ENCODE results near the gene SEMA5A. TPM values are rescaled to one million over a fixed set of nuclear protein-coding genes. Genes with fewer than 3 reads are reported as not detected.

SEMA5A gene
- total RNA-seq, 1 donor from 2014 or later: 11.9 TPM

- Mint-ChIP-seq H3K4me1 (peaks cover under 1% of the 10 kb centered on the region), H3K9me3 (peaks cover 5% of the 10 kb centered on the region), H3K27ac (no peak overlapping the region), H3K4me3 (no peak overlapping the region), H3K27me3 (ENCODE audit: insufficient read depth, low read depth) (peaks cover 3% of the 10 kb centered on the region), H3K36me3 (peaks cover 15% of the 10 kb centered on the region)
- no peak for DNase-seq (ENCODE audit: low spot score)
- Histone ChIP-seq H3K4me3 (no peak overlapping the region), H3K9ac (no peak overlapping the region), H4K20me1 (ENCODE audit: low read depth) (no peaks in the 10 kb centered on the region), H3K9me3 (ENCODE audit: low read depth) (no peaks in the 10 kb centered on the region), H2AFZ (replicated peaks) (no peak overlapping the region), H3K4me2 (no peak overlapping the region), H3K79me2 (ENCODE audit: low read depth) (no peaks in the 10 kb centered on the region), H3K27me3 (no peaks in the 10 kb centered on the region), H3K36me3 (no peaks in the 10 kb centered on the region), H3F3A (ENCODE audit: low read depth) (no peaks in the 10 kb centered on the region), H3K4me1 (peaks cover 14% of the 10 kb centered on the region), H3K27ac (no peak overlapping the region)
- no peak for TF ChIP-seq CTCF (IDR thresholded peaks at IDR 0.05)
- no peak for TF ChIP-seq EZH2 (IDR thresholded peaks at IDR 0.05)
- TF ChIP-seq EZH2phosphoT487 (IDR thresholded peaks at IDR 0.05): no peak
Measured at GRCh38 chr5:9529041-9529480, 16.8 kb downstream of the SEMA5A start.

GRCh38 chr5:9524941-9525340, 20.9 kb downstream of the SEMA5A start:
- Histone ChIP-seq H3K4me3 (no peak overlapping the region), H3K36me3 (no peaks in the 10 kb centered on the region), H3K4me2 (no peak overlapping the region), H3F3A (ENCODE audit: low read depth) (no peaks in the 10 kb centered on the region), H2AFZ (replicated peaks) (no peak overlapping the region), H3K79me2 (ENCODE audit: low read depth) (no peaks in the 10 kb centered on the region), H3K27ac (no peak overlapping the region), H4K20me1 (ENCODE audit: low read depth) (no peaks in the 10 kb centered on the region), H3K4me1 (no peaks in the 10 kb centered on the region), H3K9me3 (ENCODE audit: low read depth) (no peaks in the 10 kb centered on the region), H3K9ac (no peak overlapping the region), H3K27me3 (no peaks in the 10 kb centered on the region)
- Mint-ChIP-seq H3K9me3 (peaks cover 4% of the 10 kb centered on the region), H3K27ac (no peak overlapping the region), H3K4me1 (peaks cover 17% of the 10 kb centered on the region), H3K36me3 (peaks cover 15% of the 10 kb centered on the region), H3K4me3 (no peak overlapping the region), H3K27me3 (ENCODE audit: insufficient read depth, low read depth) (peaks cover 2% of the 10 kb centered on the region)
- no peak for DNase-seq (ENCODE audit: low spot score)
- TF ChIP-seq CTCF (IDR thresholded peaks at IDR 0.05) (no peak), EZH2 (IDR thresholded peaks at IDR 0.05) (no peak), EZH2phosphoT487 (IDR thresholded peaks at IDR 0.05) (no peak)

- Mint-ChIP-seq H3K4me1 (peaks cover 23% of the 10 kb centered on the region), H3K9me3 (peaks cover 4% of the 10 kb centered on the region), H3K27me3 (ENCODE audit: insufficient read depth, low read depth) (peaks cover 2% of the 10 kb centered on the region), H3K4me3 (no peak overlapping the region), H3K27ac (no peak overlapping the region), H3K36me3 (peaks cover 12% of the 10 kb centered on the region)
- H3K79me2 ChIP-seq (ENCODE audit: low read depth): no peaks in the 10 kb centered on the region
- H3F3A ChIP-seq (ENCODE audit: low read depth): no peaks in the 10 kb centered on the region
- no peak overlapping the region for H2AFZ ChIP-seq (replicated peaks)
- DNase-seq (ENCODE audit: low spot score): no peak
- no peaks in the 10 kb centered on the region for H3K4me1 ChIP-seq
- H3K27me3 ChIP-seq: no peaks in the 10 kb centered on the region
- no peak overlapping the region for H3K4me2 ChIP-seq
- no peaks in the 10 kb centered on the region for H3K36me3 ChIP-seq
- H3K27ac ChIP-seq: no peak overlapping the region
- TF ChIP-seq EZH2phosphoT487 (IDR thresholded peaks at IDR 0.05) (no peak), EZH2 (IDR thresholded peaks at IDR 0.05) (no peak), CTCF (IDR thresholded peaks at IDR 0.05) (no peak)
- H3K9ac ChIP-seq: no peak overlapping the region
- no peaks in the 10 kb centered on the region for H3K9me3 ChIP-seq (ENCODE audit: low read depth)
- no peaks in the 10 kb centered on the region for H4K20me1 ChIP-seq (ENCODE audit: low read depth)
- H3K4me3 ChIP-seq: no peak overlapping the region
Measured at GRCh38 chr5:9523090-9523823, 22.6 kb downstream of the SEMA5A start.
